Small intestine (tissue), 7 donors: ENCODE measurements around the gene SKAP1. TPM values are rescaled to one million over a fixed set of nuclear protein-coding genes. Genes with fewer than 3 reads are reported as not detected.

Source experiments
- DNase-seq, 2 donors: peaks; one replicate each; pipeline versions ENCODE4 v3.0.0 to v3.0.0-alpha.2; 2013
- FAIRE-seq: peaks from 2 replicates; lab custom pipeline; 2012; peaks lifted over from hg19 to GRCh38; lab: Jason Lieb, UNC
- H3K27ac ChIP-seq, 3 donors: one replicate each; pipeline ENCODE4 v1.5.1; 2013; ENCODE audit warnings: low read length in 2 of 3, mild to moderate bottlenecking in 2 of 3, control low read depth in 1 of 3, inconsistent platforms in 1 of 3, low read depth in 1 of 3, moderate library complexity in 1 of 3
- H3K27me3 ChIP-seq, 3 donors: one replicate each; pipeline ENCODE4 v1.6.1; 2013; ENCODE audit warnings: low read length in 3 of 3, inconsistent platforms in 1 of 3; ENCODE audit not compliant: control insufficient read depth in 3 of 3, insufficient read depth in 3 of 3
- H3K36me3 ChIP-seq, 3 donors: one replicate each; pipeline ENCODE4 v1.6.1; 2013; ENCODE audit warnings: low read length in 3 of 3, inconsistent platforms in 1 of 3, low read depth in 1 of 3, mild to moderate bottlenecking in 1 of 3, moderate library complexity in 1 of 3; ENCODE audit not compliant: control insufficient read depth in 3 of 3, insufficient read depth in 2 of 3
- H3K4me1 ChIP-seq, 3 donors: one replicate each; pipeline ENCODE4 v1.6.1; 2013; ENCODE audit warnings: low read length in 2 of 3, inconsistent platforms in 1 of 3, low read depth in 1 of 3, mild to moderate bottlenecking in 1 of 3, moderate library complexity in 1 of 3; ENCODE audit not compliant: control insufficient read depth in 3 of 3, insufficient read depth in 2 of 3
- H3K4me3 ChIP-seq, 3 donors: one replicate each; pipeline ENCODE4 v1.5.1; 2013; ENCODE audit warnings: low read length in 3 of 3, control low read depth in 1 of 3, inconsistent platforms in 1 of 3, low read depth in 1 of 3, mild to moderate bottlenecking in 1 of 3, moderate library complexity in 1 of 3
- H3K9me3 ChIP-seq, 2 donors: one replicate each; pipeline ENCODE4 v1.6.1; 2013; ENCODE audit warnings: low read depth in 1 of 2, low read length in 1 of 2; ENCODE audit not compliant: control insufficient read depth in 2 of 2, insufficient read depth in 1 of 2
- WGBS, 3 donors: extraction: QIAGEN DNeasy Blood & Tissue Kit; methylation state at CpG; one replicate each; pipeline ENCODE4 v1.1.7; 2013; 5-methylcytosine and 5-hydroxymethylcytosine counted together
- polyA plus RNA-seq, 4 donors: library from polyadenylated mRNA; stranded (reverse) in 3 of 4; unstranded in 1 of 4; fragments of 200-250 nt in 3 of 4; fragments of 120-200 nt in 1 of 4; gene quantifications; one replicate each; pipeline versions ENCODE4 v1.2.1 to v1.2.3, GENCODE V29; 2013
- donor health status: healthy with polysubstance abuse.
- donor health status: control.
- donor health status: control.
- donor health status: Bipolar disorder and iron deficiency.
- donor health status: healthy.

The SKAP1 gene
- polyA plus RNA-seq, 4 donors = 1.8 to 8.1 (median 2.1) TPM

DNA sequence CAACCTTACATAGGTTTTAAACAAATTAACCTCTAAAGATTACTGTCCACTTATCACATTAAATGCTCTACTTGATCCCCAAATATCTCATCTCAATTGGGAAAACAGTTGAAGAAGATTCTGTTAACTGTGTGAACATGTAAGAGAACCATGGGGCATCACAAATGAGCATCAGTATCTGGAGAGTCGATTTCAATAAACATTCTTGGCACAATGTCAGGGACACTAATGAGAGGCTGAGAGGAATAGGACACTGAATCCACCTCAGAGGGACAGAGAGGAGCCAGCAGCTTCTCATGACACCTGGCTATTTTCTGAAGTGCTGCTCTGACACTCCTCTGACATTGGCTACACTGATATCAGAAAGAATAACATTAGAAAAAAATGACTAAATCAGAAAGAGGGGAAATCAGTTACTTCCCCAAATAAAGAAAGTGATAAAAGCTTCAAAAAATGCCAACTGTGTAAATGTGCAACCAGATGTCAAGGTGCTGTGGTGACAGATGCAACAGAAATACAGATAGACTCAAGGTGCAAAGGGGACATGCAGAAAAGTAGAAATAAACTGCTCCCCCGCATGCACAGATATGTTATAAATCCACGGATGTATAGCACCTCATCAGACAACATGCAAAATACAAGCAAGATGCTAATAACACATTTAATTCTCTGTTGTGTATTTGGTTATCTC, 255.0 kb downstream of the SKAP1 start:
- 69 to 79% (median 75%) methylated on average over 3 of the region's 3 CpGs for WGBS, 3 donors
- H3K36me3 ChIP-seq = peaks cover 0 to 2% (median 0%) of the 10 kb centered on the region in 3 donors
- DNase-seq = no peak
- no peak for FAIRE-seq
- no peaks in the 10 kb centered on the region for H3K9me3 ChIP-seq
- H3K27ac ChIP-seq = no peak overlapping the region
- H3K27me3 ChIP-seq = no peaks in the 10 kb centered on the region
- no peaks in the 10 kb centered on the region for H3K4me1 ChIP-seq
- H3K4me3 ChIP-seq = no peak overlapping the region

DNA sequence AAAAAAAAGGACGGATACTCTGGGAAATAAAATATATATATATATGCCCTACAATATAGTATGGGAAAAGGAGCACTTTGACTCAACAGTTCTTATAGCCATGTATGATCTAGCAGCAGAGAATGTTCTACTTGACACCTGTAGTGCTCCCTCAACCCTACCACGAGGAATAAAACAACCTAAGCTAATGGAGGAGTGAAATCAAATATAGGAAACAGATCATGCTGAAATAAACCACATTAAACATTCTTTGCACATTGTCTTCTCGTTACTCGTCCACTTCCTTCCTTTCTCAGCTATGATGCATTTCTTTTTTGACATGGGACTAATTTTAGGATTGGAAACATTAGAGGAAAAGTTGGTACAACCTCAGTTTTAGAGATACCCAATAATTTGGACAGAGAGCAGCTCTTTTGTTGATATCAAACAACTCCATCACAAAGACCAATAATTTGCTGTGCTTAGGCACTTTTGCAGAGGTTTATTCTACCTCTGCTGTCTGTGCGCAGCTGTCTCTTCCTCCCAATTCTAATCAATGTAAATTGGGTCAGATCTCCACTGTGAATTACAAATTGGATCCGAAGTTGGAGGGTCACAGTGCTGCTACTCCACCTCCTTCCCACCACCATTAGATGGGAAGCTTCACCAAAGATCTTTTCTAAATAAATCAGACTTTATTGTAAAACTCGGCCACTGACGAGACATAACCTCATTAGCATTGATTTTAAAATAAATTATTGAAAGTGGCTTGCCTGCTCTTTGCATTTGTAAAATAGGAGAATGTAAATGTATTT, 256.6 kb downstream of the SKAP1 start:
- H3K4me3 ChIP-seq = no peak overlapping the region
- no peaks in the 10 kb centered on the region for H3K9me3 ChIP-seq
- no peak overlapping the region for H3K27ac ChIP-seq
- H3K36me3 ChIP-seq = peaks cover 0 to 2% (median 0%) of the 10 kb centered on the region in 3 donors
- 74 to 80% (median 79%) methylated on average over 8 of the region's 8 CpGs for WGBS, 3 donors
- FAIRE-seq (no peak), DNase-seq (no peak)
- H3K27me3 ChIP-seq = peaks cover 0 to 2% (median 0%) of the 10 kb centered on the region in 3 donors
- no peaks in the 10 kb centered on the region for H3K4me1 ChIP-seq

DNA sequence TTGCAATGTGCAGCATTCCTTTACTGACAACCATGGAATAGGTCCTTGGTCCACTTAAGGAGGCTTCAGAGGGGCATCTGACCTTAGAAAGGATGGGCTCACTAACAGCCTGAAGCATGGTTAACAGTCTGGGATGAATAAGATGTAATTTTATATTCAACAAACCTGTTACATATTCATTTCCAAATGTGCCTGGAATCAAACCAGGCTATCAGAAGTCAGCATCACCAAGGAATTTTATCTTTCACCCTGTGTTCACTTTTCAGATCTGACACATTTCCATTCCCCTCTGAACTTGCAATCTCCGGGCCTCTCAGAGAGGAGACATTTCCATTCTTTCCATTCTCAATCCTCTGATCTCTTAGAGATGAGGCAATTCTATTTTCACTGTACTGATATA, 260.1 kb downstream of the SKAP1 start:
- H3K4me1 ChIP-seq = peaks cover 0 to 2% (median 0%) of the 10 kb centered on the region in 3 donors
- peaks cover 0 to 2% (median 0%) of the 10 kb centered on the region in 3 donors for H3K27me3 ChIP-seq
- no peak overlapping the region for H3K27ac ChIP-seq
- H3K9me3 ChIP-seq = no peaks in the 10 kb centered on the region
- 68 to 92% (median 81%) methylated on average over 1 of the region's 1 CpG for WGBS, 3 donors
- H3K4me3 ChIP-seq = no peak overlapping the region
- FAIRE-seq (no peak), DNase-seq (no peak)
- H3K36me3 ChIP-seq = no peaks in the 10 kb centered on the region

DNA sequence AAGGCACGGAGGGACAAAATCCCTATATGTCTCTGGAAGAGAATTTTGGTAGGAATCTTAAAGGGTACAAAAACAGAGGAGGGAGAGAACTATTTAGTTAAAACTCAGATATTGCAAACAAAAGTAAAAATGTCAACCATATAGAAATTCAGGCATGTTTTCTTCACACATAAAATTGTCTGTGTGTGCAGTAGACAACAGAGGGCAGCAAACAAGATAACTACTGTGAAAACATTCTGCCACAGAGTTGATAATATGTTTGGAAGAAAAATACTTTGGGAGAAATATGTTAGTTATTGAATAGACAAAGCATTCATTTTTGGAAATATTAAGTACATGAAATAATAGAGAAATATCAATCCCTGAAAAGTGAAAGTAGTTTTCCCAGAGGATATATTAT, 266.2 kb downstream of the SKAP1 start:
- Histone ChIP-seq H3K4me3 (no peak overlapping the region), H3K36me3 (no peaks in the 10 kb centered on the region), H3K27ac (peak overlapping the region in 1 of 3 donors; percentile 81), H3K4me1 (peaks cover 2 to 46% (median 16%) of the 10 kb centered on the region in 3 donors), H3K9me3 (no peaks in the 10 kb centered on the region), H3K27me3 (no peaks in the 10 kb centered on the region)
- no peak for DNase-seq
- 76 to 94% (median 91%) methylated on average over 1 of the region's 1 CpG for WGBS, 3 donors
- FAIRE-seq = peak; percentile 84

DNA sequence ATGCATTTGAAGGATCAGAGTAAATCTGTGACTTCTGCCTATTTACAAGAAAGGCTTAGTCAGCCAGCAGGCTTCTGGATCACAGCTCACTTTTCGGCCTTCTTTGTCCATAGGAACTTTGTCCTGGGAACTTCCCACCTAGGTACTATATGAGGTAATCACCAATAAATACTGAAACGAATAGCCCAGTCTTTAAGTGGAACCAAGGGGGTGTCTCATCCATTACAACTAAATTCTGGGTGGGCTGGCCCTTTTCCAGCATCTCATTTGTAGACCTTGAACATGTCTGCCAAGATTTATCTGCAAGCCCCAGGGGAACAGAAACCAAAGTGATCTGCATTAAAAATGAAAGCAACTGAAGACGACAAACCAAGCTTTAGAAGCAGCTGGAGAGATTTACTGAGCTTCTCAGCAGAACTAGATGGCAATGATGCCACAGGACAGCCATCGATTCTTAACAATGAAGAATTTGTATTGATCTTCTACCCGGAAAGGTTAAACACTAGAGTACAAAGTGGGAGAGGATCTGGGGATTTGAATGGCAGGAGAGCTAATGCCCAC, 267.0 kb downstream of the SKAP1 start:
- Histone ChIP-seq H3K27ac (peak overlapping the region; percentile 5 to 86 (median 81)), H3K4me3 (no peak overlapping the region), H3K4me1 (peaks cover 2 to 46% (median 16%) of the 10 kb centered on the region in 3 donors), H3K9me3 (no peaks in the 10 kb centered on the region), H3K36me3 (no peaks in the 10 kb centered on the region), H3K27me3 (no peaks in the 10 kb centered on the region)
- FAIRE-seq (no peak), DNase-seq (peak; percentile 77 to 82)
- WGBS, 3 donors = 17 to 32% (median 26%) methylated on average over 5 of the region's 5 CpGs

DNA sequence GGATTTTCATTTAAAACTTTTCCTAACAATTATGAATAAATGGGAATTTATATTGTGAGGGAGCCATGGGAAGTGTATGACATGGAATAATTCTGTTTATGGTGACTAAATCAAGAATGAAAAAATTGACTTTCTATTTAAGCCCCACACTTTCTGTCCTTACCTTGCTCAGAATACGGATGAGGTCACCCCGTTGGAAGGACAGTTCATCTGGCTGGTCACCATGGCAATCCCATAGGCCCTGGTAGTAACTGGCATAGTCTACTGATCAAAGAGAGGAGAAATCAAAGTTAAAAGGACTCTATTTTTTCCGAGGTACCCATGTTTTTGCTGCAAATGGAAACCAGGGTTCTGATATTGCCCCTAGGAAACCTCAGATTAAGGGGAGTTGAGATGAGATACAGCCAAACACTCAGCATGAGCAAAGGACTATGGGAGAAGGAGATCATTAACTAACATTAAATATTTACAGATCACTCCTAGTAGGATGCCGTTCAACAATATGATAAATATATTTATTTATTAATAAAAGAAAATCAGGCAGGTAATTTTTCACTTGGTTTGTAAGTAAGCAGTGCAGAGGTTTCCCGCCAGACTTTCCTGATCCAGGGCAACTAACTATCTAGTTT, 267.6 kb downstream of the SKAP1 start:
- DNase-seq = peak in 1 of 2 donors; percentile 20
- Histone ChIP-seq H3K27me3 (no peaks in the 10 kb centered on the region), H3K4me1 (peaks cover 2 to 45% (median 16%) of the 10 kb centered on the region in 3 donors), H3K9me3 (no peaks in the 10 kb centered on the region), H3K4me3 (no peak overlapping the region), H3K36me3 (no peaks in the 10 kb centered on the region), H3K27ac (peak overlapping the region; percentile 5 to 86 (median 81))
- WGBS, 3 donors = 46 to 67% (median 51%) methylated on average over 5 of the region's 5 CpGs
- FAIRE-seq = no peak

DNA sequence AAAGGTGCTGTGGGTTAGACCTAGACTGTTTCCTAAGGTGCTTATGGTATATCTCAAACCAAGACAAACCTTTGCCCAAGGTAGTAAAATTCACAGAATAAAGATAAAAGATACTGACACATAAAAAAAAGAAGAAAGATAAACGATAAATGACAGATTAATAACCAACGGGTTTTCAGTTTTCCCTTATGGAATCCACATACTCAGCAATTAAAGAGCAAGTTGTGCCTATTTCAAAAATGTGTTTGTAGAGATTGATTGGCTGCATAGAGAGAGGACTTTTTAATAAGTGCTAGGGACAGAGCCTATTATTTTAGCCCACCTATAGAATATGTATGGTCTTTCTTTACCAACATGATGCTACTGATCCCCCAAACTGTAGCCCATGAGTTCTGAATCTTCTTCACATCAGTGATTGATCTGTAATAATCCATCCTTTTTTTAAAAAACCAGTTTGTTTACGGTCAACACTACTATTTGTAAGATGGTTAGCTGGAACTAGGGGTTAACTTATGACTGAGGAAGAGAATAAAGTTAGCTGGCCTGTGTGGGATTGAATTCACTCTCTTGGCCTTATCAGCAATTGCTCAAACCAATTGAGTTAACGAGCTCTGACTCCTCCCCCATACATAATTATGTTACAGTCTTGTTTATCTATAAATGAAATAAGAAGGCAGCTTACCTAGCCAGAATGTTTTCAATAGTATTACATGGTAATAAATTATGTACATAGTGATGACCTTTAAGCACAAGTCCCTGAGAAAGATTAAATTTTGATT, 268.7 kb downstream of the SKAP1 start:
- Histone ChIP-seq H3K36me3 (no peaks in the 10 kb centered on the region), H3K27me3 (no peaks in the 10 kb centered on the region), H3K4me1 (peaks cover 2 to 44% (median 16%) of the 10 kb centered on the region in 3 donors), H3K27ac (peak overlapping the region in 1 of 3 donors; percentile 31), H3K4me3 (no peak overlapping the region), H3K9me3 (no peaks in the 10 kb centered on the region)
- DNase-seq (peak; percentile 38 to 86), FAIRE-seq (no peak)
- 33 to 74% (median 51%) methylated on average over 4 of the region's 4 CpGs for WGBS, 3 donors
